K562 (cell line): ENCODE measurements around the gene KLF17. TPM values are rescaled to one million over a fixed set of nuclear protein-coding genes. Genes with fewer than 3 reads are reported as not detected.
A peak's percentile ranks its signal among the peaks of the same experiment; 100 is the strongest.

Experiments used
- DDX20 ChIP-seq: fragments of 450-650 bp; IDR thresholded peaks from 2 replicates; pipeline ENCODE4 v1.6.1; 2016; ENCODE audit warnings: missing genetic modification characterization, low read depth, mild to moderate bottlenecking, missing compliant biosample characterization, moderate library complexity
- DPF2 ChIP-seq: fragments of 450-650 bp; IDR thresholded peaks from 2 replicates; pipeline ENCODE4 v1.6.1; 2016
- EZH2 ChIP-seq: IDR thresholded peaks from 2 replicates; pipeline ENCODE4 v1.6.1; 2012; ENCODE audit warnings: low read depth, mild to moderate bottlenecking, inconsistent platforms, low read length, borderline replicate concordance
- FOXA1 ChIP-seq: fragments of 450-650 bp; IDR thresholded peaks from 2 replicates; pipeline ENCODE4 v1.6.1; 2016; ENCODE audit warnings: mild to moderate bottlenecking, borderline replicate concordance
- FOXJ3 ChIP-seq: sonication (generic); formaldehyde crosslinking; IDR thresholded peaks from 2 replicates; pipeline ENCODE4 v1.4.0; 2020; ENCODE audit warnings: mild to moderate bottlenecking, missing genetic modification reagents
- GATA2 ChIP-seq: sonication (generic); formaldehyde crosslinking; IDR thresholded peaks from 2 replicates; pipeline ENCODE4 v1.4.0; 2020; ENCODE audit warnings: mild to moderate bottlenecking, missing genetic modification reagents
- GTF2F1 ChIP-seq: IDR thresholded peaks from 2 replicates; pipeline ENCODE4 v1.6.1; 2011; ENCODE audit warnings: low read depth, low read length, improper control_type of control experiment
- HDGF ChIP-seq: fragments of 450-650 bp; IDR thresholded peaks from 2 replicates; pipeline ENCODE4 v1.6.1; 2016
- JUN ChIP-seq, 2 experiments: sonication (generic) in 1 of 2; formaldehyde crosslinking in 1 of 2; IDR thresholded peaks; 2 replicates each; pipeline versions ENCODE4 v1.6.1 to v1.8.0; 2012 to 2022; ENCODE audit warnings: borderline replicate concordance in 2 of 2, mild to moderate bottlenecking in 2 of 2, improper control_type of control experiment in 1 of 2, low read depth in 1 of 2, low read length in 1 of 2, missing genetic modification reagents in 1 of 2
- MAFG ChIP-seq: fragments of 450-650 bp; conservative IDR thresholded peaks from 2 replicates; pipeline ENCODE4 v1.6.1; 2016; ENCODE audit warnings: missing genetic modification characterization, missing compliant biosample characterization
- NCOR1 ChIP-seq: fragments of 450-650 bp; IDR thresholded peaks from 2 replicates; pipeline ENCODE4 v1.6.1; 2016; ENCODE audit warnings: mild to moderate bottlenecking, moderate library complexity
- PPARD ChIP-seq: fragments of 250-450 bp; sonication (Bioruptor Pico); IDR thresholded peaks from 2 replicates; pipeline ENCODE4 v1.8.0; 2022; ENCODE audit warnings: inconsistent platforms, mild to moderate bottlenecking, moderate library complexity
- SAFB ChIP-seq: fragments of 200-400 bp; formaldehyde crosslinking; IDR thresholded peaks from 2 replicates; pipeline ENCODE4 v1.6.1; 2017; ENCODE audit warnings: low read depth, low read length, borderline replicate concordance
- SMAD2 ChIP-seq: fragments of 150-350 bp; IDR thresholded peaks from 2 replicates; pipeline ENCODE4 v1.6.1; 2014; ENCODE audit warnings: low read depth, mild to moderate bottlenecking, low read length
- SRSF3 ChIP-seq: fragments of 200-400 bp; formaldehyde crosslinking; IDR thresholded peaks from 2 replicates; pipeline ENCODE4 v1.6.1; 2016; ENCODE audit warnings: mild to moderate bottlenecking, low read length, moderate library complexity; ENCODE audit not compliant: insufficient read depth
- ZKSCAN8 ChIP-seq: fragments of 200-800 bp; sonication (Bioruptor generic); IDR thresholded peaks from 2 replicates; pipeline ENCODE4 v1.6.1; 2016; ENCODE audit warnings: missing genetic modification characterization, missing compliant biosample characterization
- ZNF197 ChIP-seq: fragments of 200-800 bp; sonication (Bioruptor generic); IDR thresholded peaks from 2 replicates; pipeline ENCODE4 v1.6.1; 2016; ENCODE audit warnings: low read depth, missing genetic modification characterization, missing compliant biosample characterization
- ZNF24 ChIP-seq: fragments of 450-650 bp; IDR thresholded peaks from 2 replicates; pipeline ENCODE4 v1.6.1; 2016
- ZNF561 ChIP-seq: fragments of 450-650 bp; formaldehyde crosslinking; conservative IDR thresholded peaks from 2 replicates; pipeline ENCODE4 v1.4.0; 2020; ENCODE audit warnings: mild to moderate bottlenecking, moderate library complexity
- polyA plus RNA-seq, 8 experiments: library from polyadenylated mRNA; depleted of rRNA in 4 of 8; stranded (reverse) in 5 of 8; unstranded in 3 of 8; fragments of >200 nt; fragmentation: Nextera tagmentation in 2 of 8; fragmentation: Illumina TruSeq in 1 of 8; extraction: Ambion mirVana in 2 of 8; extraction: Trizol in 1 of 8; gene quantifications; 2 replicates each; pipeline versions ENCODE4 v1.2.1 to v1.2.3, GENCODE V29; 2011 to 2014; ENCODE audit warnings: inconsistent platforms in 1 of 8, missing spikeins in 1 of 8
- total RNA-seq, 7 experiments: library from RNA; depleted of rRNA in 6 of 7; stranded (reverse); fragments of >200 nt in 6 of 7; fragmentation: Illumina TruSeq in 2 of 7; extraction: Trizol in 2 of 7; gene quantifications; 2 replicates each; pipeline versions ENCODE4 v1.2.1 to v1.2.3, GENCODE V29; 2011 to 2021; ENCODE audit warnings: low replicate concordance in 1 of 7
- TF ChIP-seq, protein P1 (sequence below): fragments of 250-450 bp; sonication (Bioruptor Pico); IDR thresholded peaks from 2 replicates; pipeline ENCODE4 v1.4.0; 2020; ENCODE audit warnings: mild to moderate bottlenecking, moderate library complexity
- TF ChIP-seq, protein P2 (sequence below): fragments of 200-400 bp; formaldehyde crosslinking; IDR thresholded peaks from 2 replicates; pipeline ENCODE4 v1.6.1; 2017; ENCODE audit warnings: mild to moderate bottlenecking, low read depth, low read length, moderate library complexity
- TF ChIP-seq, protein P3 (sequence below): fragments of 450-650 bp; formaldehyde crosslinking; IDR thresholded peaks from 2 replicates; pipeline ENCODE4 v1.4.0; 2020; ENCODE audit warnings: mild to moderate bottlenecking, moderate library complexity

Gene KLF17
- total and polyA plus RNA-seq, 9 of the 15 experiments (the other 6 are each of a cell fraction or from before 2014, with no cell fraction given), result 0.01 to 0.24 (median 0.13) TPM; not detected in 6

DNA sequence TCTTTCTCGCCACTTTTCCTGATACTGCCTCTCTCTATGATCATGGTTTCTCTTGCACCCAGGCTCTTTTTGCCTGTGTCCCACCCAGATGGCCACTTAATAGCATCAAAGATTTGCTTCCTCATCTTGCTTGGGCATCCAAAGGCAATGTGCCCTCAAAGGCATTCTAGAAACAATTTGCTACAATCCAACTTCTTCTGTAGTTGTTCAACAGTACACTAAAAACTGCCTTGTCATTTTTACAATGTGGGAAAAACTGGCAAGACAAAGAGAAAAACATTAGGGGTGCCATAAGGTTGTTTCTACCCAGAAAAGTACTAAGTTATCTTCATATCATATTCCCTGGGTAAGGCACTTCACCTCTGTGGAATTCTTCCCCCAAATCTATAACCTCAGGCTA is 39.3 kb downstream of the KLF17 start (continued):
- TF ChIP-seq SRSF3 (no peak), EZH2 (no peak), JUN (IDR thresholded peaks at IDR 0.05; ENCODE audit: borderline replicate concordance, low read depth, low read length) (no peak), JUN (CRISPR knock-in tag; IDR thresholded peaks at IDR 0.05; ENCODE audit: borderline replicate concordance) (no peak), FOXJ3 (CRISPR knock-in tag) (no peak), NCOR1 (no peak), GATA2 (CRISPR knock-in tag) (no peak), FOXA1 (no peak), ZNF24 (no peak), DDX20 (tag) (no peak), MAFG (peak; percentile 66), GTF2F1 (no peak), ZNF561 (CRISPR knock-in tag) (no peak), DPF2 (0 out of 2 replicates have a peak, but pooled peaks have one; percentile 19), ZKSCAN8 (CRISPR knock-in tag) (no peak), ZNF197 (CRISPR knock-in tag) (no peak), HDGF (no peak), PPARD (CRISPR knock-in tag) (no peak), SMAD2 (no peak), SAFB (no peak)
- TF ChIP-seq, protein P1, sequence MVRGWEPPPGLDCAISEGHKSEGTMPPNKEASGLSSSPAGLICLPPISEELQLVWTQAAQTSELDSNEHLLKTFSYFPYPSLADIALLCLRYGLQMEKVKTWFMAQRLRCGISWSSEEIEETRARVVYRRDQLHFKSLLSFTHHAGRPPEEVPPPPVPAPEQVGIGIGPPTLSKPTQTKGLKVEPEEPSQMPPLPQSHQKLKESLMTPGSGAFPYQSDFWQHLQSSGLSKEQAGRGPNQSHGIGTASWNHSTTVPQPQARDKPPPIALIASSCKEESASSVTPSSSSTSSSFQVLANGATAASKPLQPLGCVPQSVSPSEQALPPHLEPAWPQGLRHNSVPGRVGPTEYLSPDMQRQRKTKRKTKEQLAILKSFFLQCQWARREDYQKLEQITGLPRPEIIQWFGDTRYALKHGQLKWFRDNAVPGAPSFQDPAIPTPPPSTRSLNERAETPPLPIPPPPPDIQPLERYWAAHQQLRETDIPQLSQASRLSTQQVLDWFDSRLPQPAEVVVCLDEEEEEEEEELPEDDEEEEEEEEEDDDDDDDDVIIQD (CRISPR knock-in tag), result no peak
- TF ChIP-seq, protein P2, sequence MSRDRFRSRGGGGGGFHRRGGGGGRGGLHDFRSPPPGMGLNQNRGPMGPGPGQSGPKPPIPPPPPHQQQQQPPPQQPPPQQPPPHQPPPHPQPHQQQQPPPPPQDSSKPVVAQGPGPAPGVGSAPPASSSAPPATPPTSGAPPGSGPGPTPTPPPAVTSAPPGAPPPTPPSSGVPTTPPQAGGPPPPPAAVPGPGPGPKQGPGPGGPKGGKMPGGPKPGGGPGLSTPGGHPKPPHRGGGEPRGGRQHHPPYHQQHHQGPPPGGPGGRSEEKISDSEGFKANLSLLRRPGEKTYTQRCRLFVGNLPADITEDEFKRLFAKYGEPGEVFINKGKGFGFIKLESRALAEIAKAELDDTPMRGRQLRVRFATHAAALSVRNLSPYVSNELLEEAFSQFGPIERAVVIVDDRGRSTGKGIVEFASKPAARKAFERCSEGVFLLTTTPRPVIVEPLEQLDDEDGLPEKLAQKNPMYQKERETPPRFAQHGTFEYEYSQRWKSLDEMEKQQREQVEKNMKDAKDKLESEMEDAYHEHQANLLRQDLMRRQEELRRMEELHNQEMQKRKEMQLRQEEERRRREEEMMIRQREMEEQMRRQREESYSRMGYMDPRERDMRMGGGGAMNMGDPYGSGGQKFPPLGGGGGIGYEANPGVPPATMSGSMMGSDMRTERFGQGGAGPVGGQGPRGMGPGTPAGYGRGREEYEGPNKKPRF, result no peak
- TF ChIP-seq, protein P3, sequence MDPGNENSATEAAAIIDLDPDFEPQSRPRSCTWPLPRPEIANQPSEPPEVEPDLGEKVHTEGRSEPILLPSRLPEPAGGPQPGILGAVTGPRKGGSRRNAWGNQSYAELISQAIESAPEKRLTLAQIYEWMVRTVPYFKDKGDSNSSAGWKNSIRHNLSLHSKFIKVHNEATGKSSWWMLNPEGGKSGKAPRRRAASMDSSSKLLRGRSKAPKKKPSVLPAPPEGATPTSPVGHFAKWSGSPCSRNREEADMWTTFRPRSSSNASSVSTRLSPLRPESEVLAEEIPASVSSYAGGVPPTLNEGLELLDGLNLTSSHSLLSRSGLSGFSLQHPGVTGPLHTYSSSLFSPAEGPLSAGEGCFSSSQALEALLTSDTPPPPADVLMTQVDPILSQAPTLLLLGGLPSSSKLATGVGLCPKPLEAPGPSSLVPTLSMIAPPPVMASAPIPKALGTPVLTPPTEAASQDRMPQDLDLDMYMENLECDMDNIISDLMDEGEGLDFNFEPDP, result no peak
